Measurements from ENCODE around the gene CLDN15. TPM values are rescaled to one million over a fixed set of nuclear protein-coding genes. Genes with fewer than 3 reads are reported as not detected.

Gene CLDN15
- total RNA-seq, 1 experiment from 2014 or later: 6.5 TPM

DNA sequence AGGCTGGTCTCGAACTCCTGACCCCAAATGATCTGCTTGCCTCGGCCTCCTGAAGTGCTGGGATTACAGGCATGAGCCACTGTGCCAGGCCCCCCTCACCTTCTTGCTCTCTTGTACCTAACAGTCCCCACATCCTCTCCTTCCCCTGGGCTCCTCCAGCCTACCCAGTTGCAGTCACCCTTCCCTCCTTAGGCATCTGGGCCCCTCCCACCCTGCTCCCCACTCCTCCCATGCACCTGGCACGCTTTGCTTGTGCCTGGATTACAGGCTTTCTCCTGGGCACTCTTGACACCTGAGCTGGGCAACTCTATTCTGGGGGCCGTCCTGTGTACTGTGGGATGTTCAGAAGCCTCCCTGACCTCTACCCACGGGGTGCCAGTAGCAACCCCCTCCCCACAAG, 3.0 kb downstream of the CLDN15 start:
- ATAC-seq: no peak
- no peaks in the 10 kb centered on the region for H3K9me3 Mint-ChIP-seq
- CTCF ChIA-PET: interaction anchor here (0.8 to 8.0 kb wide), 16 partner anchors 10 to 274 kb away, joined by 3 to 80 read pairs (median 4); partner anchors contain the start of genes FIS1, PLOD3 and ZNHIT1

DNA sequence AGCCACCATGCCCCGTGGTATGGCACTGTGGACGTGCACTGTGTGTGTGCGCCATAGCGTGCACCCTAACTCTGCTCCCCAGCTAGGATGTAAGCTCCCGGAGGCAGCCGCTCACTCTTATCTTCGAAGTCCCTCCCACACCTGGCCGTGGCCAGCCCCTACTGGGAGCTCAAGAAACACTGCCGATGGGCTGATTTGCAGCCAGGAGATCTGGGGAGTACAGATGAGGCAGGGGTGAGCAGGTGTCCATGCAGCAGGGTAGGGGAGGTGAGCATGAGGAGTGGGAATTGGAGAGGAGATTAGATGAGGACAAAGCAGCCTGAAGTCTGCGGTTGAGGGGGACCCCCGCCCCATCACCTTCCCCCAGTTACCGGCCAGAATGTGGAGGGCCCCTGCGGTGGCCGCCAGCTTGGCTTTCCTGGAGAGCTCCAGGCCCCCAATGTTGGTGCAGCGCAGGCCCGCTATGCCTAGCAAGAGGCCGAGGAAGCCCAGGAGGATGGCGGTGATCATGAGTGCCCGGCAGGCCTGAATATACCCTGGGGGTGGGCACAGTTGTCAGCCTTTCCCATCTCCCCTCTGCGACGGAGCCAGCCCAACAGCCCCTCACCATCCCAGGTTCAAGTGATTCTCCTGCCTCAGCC, 3.6 kb downstream of the CLDN15 start:
- no peak overlapping the region for H3K4me3 Mint-ChIP-seq
- DNase-seq (ENCODE audit: low spot score): no peak
- peak overlapping the region; percentile 89; the same call in 1 of the 2 replicates for H3K27ac Mint-ChIP-seq
- no peak for ATAC-seq
- TF ChIP-seq NR1H2 (CRISPR knock-in tag; IDR thresholded peaks at IDR 0.05) (no peak), ZNF121 (CRISPR knock-in tag; IDR thresholded peaks at IDR 0.05) (no peak), SMAD4 (CRISPR knock-in tag; IDR thresholded peaks at IDR 0.05) (no peak)
- TF ChIP-seq, protein P1, sequence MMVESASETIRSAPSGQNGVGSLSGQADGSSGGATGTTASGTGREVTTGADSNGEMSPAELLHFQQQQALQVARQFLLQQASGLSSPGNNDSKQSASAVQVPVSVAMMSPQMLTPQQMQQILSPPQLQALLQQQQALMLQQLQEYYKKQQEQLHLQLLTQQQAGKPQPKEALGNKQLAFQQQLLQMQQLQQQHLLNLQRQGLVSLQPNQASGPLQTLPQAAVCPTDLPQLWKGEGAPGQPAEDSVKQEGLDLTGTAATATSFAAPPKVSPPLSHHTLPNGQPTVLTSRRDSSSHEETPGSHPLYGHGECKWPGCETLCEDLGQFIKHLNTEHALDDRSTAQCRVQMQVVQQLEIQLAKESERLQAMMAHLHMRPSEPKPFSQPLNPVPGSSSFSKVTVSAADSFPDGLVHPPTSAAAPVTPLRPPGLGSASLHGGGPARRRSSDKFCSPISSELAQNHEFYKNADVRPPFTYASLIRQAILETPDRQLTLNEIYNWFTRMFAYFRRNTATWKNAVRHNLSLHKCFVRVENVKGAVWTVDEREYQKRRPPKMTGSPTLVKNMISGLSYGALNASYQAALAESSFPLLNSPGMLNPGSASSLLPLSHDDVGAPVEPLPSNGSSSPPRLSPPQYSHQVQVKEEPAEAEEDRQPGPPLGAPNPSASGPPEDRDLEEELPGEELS (CRISPR knock-in tag; IDR thresholded peaks at IDR 0.05): no peak
- TF ChIP-seq, protein P2, sequence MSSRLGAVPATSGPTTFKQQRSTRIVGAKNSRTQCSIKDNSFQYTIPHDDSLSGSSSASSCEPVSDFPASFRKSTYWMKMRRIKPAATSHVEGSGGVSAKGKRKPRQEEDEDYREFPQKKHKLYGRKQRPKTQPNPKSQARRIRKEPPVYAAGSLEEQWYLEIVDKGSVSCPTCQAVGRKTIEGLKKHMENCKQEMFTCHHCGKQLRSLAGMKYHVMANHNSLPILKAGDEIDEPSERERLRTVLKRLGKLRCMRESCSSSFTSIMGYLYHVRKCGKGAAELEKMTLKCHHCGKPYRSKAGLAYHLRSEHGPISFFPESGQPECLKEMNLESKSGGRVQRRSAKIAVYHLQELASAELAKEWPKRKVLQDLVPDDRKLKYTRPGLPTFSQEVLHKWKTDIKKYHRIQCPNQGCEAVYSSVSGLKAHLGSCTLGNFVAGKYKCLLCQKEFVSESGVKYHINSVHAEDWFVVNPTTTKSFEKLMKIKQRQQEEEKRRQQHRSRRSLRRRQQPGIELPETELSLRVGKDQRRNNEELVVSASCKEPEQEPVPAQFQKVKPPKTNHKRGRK (CRISPR knock-in tag; IDR thresholded peaks at IDR 0.05; ENCODE audit: borderline replicate concordance): no peak
- TF ChIP-seq, protein P3, sequence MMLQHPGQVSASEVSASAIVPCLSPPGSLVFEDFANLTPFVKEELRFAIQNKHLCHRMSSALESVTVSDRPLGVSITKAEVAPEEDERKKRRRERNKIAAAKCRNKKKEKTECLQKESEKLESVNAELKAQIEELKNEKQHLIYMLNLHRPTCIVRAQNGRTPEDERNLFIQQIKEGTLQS (CRISPR knock-in tag; conservative IDR thresholded peaks at IDR 0.05): no peak
- ChIA-PET POLR2A (interaction anchor here (0.5 to 1.9 kb wide), 4 partner anchors 11 to 348 kb away, joined by 3 to 13 read pairs (median 3); partner anchors contain the start of genes FIS1, PLOD3 and ZNHIT1), CTCF (interaction anchor here (0.5 to 8.0 kb wide), 12 partner anchors 10 to 216 kb away, joined by 3 to 80 read pairs (median 4); partner anchors contain the start of genes FIS1, PLOD3 and ZNHIT1)
- no peaks in the 10 kb centered on the region for H3K9me3 Mint-ChIP-seq
- H3K27me3 Mint-ChIP-seq (ENCODE audit: low read depth): no peaks in the 10 kb centered on the region
- H3K4me1 Mint-ChIP-seq: peaks cover 34% of the 10 kb centered on the region
- no peaks in the 10 kb centered on the region for H3K36me3 Mint-ChIP-seq

More for the DNA sequence above, 3.0 kb downstream of the CLDN15 start:
- no peaks in the 10 kb centered on the region for H3K36me3 Mint-ChIP-seq
- TF ChIP-seq, protein P4, sequence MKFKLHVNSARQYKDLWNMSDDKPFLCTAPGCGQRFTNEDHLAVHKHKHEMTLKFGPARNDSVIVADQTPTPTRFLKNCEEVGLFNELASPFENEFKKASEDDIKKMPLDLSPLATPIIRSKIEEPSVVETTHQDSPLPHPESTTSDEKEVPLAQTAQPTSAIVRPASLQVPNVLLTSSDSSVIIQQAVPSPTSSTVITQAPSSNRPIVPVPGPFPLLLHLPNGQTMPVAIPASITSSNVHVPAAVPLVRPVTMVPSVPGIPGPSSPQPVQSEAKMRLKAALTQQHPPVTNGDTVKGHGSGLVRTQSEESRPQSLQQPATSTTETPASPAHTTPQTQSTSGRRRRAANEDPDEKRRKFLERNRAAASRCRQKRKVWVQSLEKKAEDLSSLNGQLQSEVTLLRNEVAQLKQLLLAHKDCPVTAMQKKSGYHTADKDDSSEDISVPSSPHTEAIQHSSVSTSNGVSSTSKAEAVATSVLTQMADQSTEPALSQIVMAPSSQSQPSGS (CRISPR knock-in tag; IDR thresholded peaks at IDR 0.05; ENCODE audit: borderline replicate concordance, low read depth): no peak
- TF ChIP-seq, protein P5, sequence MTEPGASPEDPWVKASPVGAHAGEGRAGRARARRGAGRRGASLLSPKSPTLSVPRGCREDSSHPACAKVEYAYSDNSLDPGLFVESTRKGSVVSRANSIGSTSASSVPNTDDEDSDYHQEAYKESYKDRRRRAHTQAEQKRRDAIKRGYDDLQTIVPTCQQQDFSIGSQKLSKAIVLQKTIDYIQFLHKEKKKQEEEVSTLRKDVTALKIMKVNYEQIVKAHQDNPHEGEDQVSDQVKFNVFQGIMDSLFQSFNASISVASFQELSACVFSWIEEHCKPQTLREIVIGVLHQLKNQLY (CRISPR knock-in tag; IDR thresholded peaks at IDR 0.05): no peak
- TF ChIP-seq SMAD3 (CRISPR knock-in tag; IDR thresholded peaks at IDR 0.05; ENCODE audit: borderline replicate concordance) (no peak), ESRRA (CRISPR knock-in tag; IDR thresholded peaks at IDR 0.05; ENCODE audit: borderline replicate concordance) (no peak), RELA (CRISPR knock-in tag; IDR thresholded peaks at IDR 0.05; ENCODE audit: borderline replicate concordance) (no peak), ELF4 (CRISPR knock-in tag; IDR thresholded peaks at IDR 0.05; ENCODE audit: low read depth) (no peak), ZNF423 (CRISPR knock-in tag; IDR thresholded peaks at IDR 0.05) (no peak), ZNF263 (CRISPR knock-in tag; IDR thresholded peaks at IDR 0.05; ENCODE audit: low read depth) (no peak)
- TF ChIP-seq, protein P3 (CRISPR knock-in tag; conservative IDR thresholded peaks at IDR 0.05): no peak
- TF ChIP-seq, protein P6, sequence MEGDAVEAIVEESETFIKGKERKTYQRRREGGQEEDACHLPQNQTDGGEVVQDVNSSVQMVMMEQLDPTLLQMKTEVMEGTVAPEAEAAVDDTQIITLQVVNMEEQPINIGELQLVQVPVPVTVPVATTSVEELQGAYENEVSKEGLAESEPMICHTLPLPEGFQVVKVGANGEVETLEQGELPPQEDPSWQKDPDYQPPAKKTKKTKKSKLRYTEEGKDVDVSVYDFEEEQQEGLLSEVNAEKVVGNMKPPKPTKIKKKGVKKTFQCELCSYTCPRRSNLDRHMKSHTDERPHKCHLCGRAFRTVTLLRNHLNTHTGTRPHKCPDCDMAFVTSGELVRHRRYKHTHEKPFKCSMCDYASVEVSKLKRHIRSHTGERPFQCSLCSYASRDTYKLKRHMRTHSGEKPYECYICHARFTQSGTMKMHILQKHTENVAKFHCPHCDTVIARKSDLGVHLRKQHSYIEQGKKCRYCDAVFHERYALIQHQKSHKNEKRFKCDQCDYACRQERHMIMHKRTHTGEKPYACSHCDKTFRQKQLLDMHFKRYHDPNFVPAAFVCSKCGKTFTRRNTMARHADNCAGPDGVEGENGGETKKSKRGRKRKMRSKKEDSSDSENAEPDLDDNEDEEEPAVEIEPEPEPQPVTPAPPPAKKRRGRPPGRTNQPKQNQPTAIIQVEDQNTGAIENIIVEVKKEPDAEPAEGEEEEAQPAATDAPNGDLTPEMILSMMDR (IDR thresholded peaks at IDR 0.05): no peak
- TF ChIP-seq, protein P7, sequence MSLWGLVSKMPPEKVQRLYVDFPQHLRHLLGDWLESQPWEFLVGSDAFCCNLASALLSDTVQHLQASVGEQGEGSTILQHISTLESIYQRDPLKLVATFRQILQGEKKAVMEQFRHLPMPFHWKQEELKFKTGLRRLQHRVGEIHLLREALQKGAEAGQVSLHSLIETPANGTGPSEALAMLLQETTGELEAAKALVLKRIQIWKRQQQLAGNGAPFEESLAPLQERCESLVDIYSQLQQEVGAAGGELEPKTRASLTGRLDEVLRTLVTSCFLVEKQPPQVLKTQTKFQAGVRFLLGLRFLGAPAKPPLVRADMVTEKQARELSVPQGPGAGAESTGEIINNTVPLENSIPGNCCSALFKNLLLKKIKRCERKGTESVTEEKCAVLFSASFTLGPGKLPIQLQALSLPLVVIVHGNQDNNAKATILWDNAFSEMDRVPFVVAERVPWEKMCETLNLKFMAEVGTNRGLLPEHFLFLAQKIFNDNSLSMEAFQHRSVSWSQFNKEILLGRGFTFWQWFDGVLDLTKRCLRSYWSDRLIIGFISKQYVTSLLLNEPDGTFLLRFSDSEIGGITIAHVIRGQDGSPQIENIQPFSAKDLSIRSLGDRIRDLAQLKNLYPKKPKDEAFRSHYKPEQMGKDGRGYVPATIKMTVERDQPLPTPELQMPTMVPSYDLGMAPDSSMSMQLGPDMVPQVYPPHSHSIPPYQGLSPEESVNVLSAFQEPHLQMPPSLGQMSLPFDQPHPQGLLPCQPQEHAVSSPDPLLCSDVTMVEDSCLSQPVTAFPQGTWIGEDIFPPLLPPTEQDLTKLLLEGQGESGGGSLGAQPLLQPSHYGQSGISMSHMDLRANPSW (CRISPR knock-in tag; conservative IDR thresholded peaks at IDR 0.05; ENCODE audit: low read depth): no peak
- H3K4me1 Mint-ChIP-seq: peaks cover 38% of the 10 kb centered on the region
- H3K27ac Mint-ChIP-seq: peak overlapping the region; percentile 83; the same call in 1 of the 2 replicates
- DNase-seq (ENCODE audit: low spot score): no peak
- H3K27me3 Mint-ChIP-seq (ENCODE audit: low read depth): no peaks in the 10 kb centered on the region
- POLR2A ChIA-PET: interaction anchor here (1.9 kb wide), 1 partner anchor 10 kb away, joined by 13 read pairs; the partner anchor contains the start of gene FIS1
- no peak overlapping the region for H3K4me3 Mint-ChIP-seq

Measured in WTC11 (cell line).